H4 (cell line): ENCODE measurements around the gene RASGRP3. TPM values are rescaled to one million over a fixed set of nuclear protein-coding genes. Genes with fewer than 3 reads are reported as not detected.

Source experiments
- total RNA-seq: library from RNA; depleted of rRNA; stranded (reverse); fragments of >200 nt; shearing (Covaris generic); gene quantifications from 2 replicates; pipeline ENCODE4 v1.2.3, GENCODE V29; 2014; rRNA removed

RASGRP3 gene
- total RNA-seq, 1 experiment from 2014 or later = 3.2 TPM

Other genes starting within 250 kb of the RASGRP3 start
- 4.6 and 43.4 TPM in 2 replicates for gene FAM98A, start 122.7 kb downstream of the RASGRP3 start, total RNA-seq